HCT116 (cell line): ENCODE data around the gene TBX3. TPM values are rescaled to one million over a fixed set of nuclear protein-coding genes. Genes with fewer than 3 reads are reported as not detected.

Experiments used
- ATAC-seq: fragments of 200-7000 bp; cut with Tn5 transposase; 2 replicates; pipeline ENCODE4 v1.9.1; 2020; ENCODE audit warnings: mild to moderate bottlenecking, moderate library complexity
- BruUV-seq: library from RNA; stranded (reverse); fragments of 400-500 nt; replicated peaks from 2 replicates; lab custom pipeline; 2021; lab: Mats Ljungman, UMichigan
- CTCF ChIA-PET: fragments of 300-600 bp; sonication (Branson Sonifier 250); formaldehyde crosslinking; loops from one replicate; lab custom pipeline; 2021; ENCODE audit warnings: antibody characterized with exemption; lab: Charles Lee
- POLR2A ChIA-PET: fragments of 300-600, 350-600 bp; sonication (Branson Sonifier 250); formaldehyde crosslinking; loops from one replicate; lab custom pipeline; 2021; ENCODE audit warnings: antibody characterized with exemption; lab: Charles Lee
- RAD21 ChIA-PET, 2 experiments: fragments of 300-600 bp; sonication (Branson Sonifier 250); formaldehyde crosslinking; loops; one replicate each; lab custom pipeline; 2023; ENCODE audit warnings: low total read pairs in 2 of 2; ENCODE audit not compliant: uncharacterized antibody in 2 of 2, unreplicated experiment in 2 of 2, low non-redundant PET in 1 of 2; lab: Charles Lee
- DNase-seq: peaks from one replicate; pipeline ENCODE4 v3.0.0-alpha.2; 2010; ENCODE audit warnings: low read depth, low spot score
- H2AFZ ChIP-seq: fragments of 200-600 bp; shearing (Covaris generic), sonication (generic); 2 replicates; pipeline ENCODE4 v1.6.1; 2017; ENCODE audit warnings: low read depth, mixed run types, mixed read lengths, antibody characterized with exemption, low read length; ENCODE audit not compliant: poor library complexity, severe bottlenecking
- H3K27ac ChIP-seq: 2 replicates; pipeline ENCODE4 v1.5.1; 2012; ENCODE audit warnings: low read depth, low read length
- H3K27me3 ChIP-seq: fragments of 200-600 bp; sonication (generic); 2 replicates; pipeline ENCODE4 v1.6.1; 2016; ENCODE audit warnings: mixed run types, low read length, mixed read lengths; ENCODE audit not compliant: insufficient read depth
- H3K36me3 ChIP-seq, 2 experiments: fragments of 200-500 bp in 1 of 2; fragments of 200-600 bp in 1 of 2; sonication (Bioruptor generic) in 1 of 2; sonication (generic) in 1 of 2; 2 replicates each; pipeline versions ENCODE4 v1.5.1 to v1.6.1; 2014 to 2016; ENCODE audit warnings: low read length in 2 of 2, inconsistent platforms in 1 of 2, mixed read lengths in 1 of 2, mixed run types in 1 of 2; ENCODE audit not compliant: insufficient read depth in 2 of 2, control insufficient read depth in 1 of 2
- H3K4me1 ChIP-seq, 2 experiments: fragments of 200-600 bp in 1 of 2; sonication (generic) in 1 of 2; 2 replicates each; pipeline versions ENCODE4 v1.5.1 to v1.6.1; 2012 to 2017; ENCODE audit warnings: low read length in 2 of 2, inconsistent platforms in 1 of 2, mild to moderate bottlenecking in 1 of 2, mixed read lengths in 1 of 2, mixed run types in 1 of 2, moderate library complexity in 1 of 2; ENCODE audit not compliant: insufficient read depth in 2 of 2, control insufficient read depth in 1 of 2
- H3K4me2 ChIP-seq: fragments of 200-600 bp; sonication (generic); 2 replicates; pipeline ENCODE4 v1.6.1; 2017; ENCODE audit warnings: mixed run types, low read length, mixed read lengths
- H3K4me3 ChIP-seq, 2 experiments: fragments of 200-600 bp in 1 of 2; sonication (generic) in 1 of 2; replicated peaks in 1 of 2; 2 replicates each; pipeline ENCODE4 v1.5.1; 2011 to 2016; ENCODE audit warnings: low read length in 2 of 2, control low read depth in 1 of 2, low read depth in 1 of 2, mild to moderate bottlenecking in 1 of 2, mixed read lengths in 1 of 2, mixed run types in 1 of 2
- H3K79me2 ChIP-seq: fragments of 200-600 bp; sonication (generic); 2 replicates; pipeline ENCODE4 v1.6.1; 2017; ENCODE audit warnings: mild to moderate bottlenecking, mixed run types, low read length, moderate library complexity, mixed read lengths; ENCODE audit not compliant: insufficient read depth
- H3K9ac ChIP-seq: fragments of 200-600 bp; sonication (generic); 2 replicates; pipeline ENCODE4 v1.6.1; 2016; ENCODE audit warnings: low read length, mixed read lengths
- H3K9me2 ChIP-seq: fragments of 200-600 bp; sonication (generic), shearing (Covaris generic); 2 replicates; pipeline ENCODE4 v1.6.1; 2017; ENCODE audit warnings: mixed run types, mild to moderate bottlenecking, moderate library complexity; ENCODE audit not compliant: insufficient read depth
- H3K9me3 ChIP-seq, 2 experiments: fragments of 200-500 bp in 1 of 2; fragments of 200-600 bp in 1 of 2; sonication (Bioruptor generic) in 1 of 2; sonication (generic) in 1 of 2; 2 replicates each; pipeline ENCODE4 v1.6.1; 2014 to 2017; ENCODE audit warnings: low read length in 2 of 2, mixed read lengths in 2 of 2, inconsistent platforms in 1 of 2, low read depth in 1 of 2, mild to moderate bottlenecking in 1 of 2, mixed run types in 1 of 2, moderate library complexity in 1 of 2; ENCODE audit not compliant: control insufficient read depth in 1 of 2, insufficient read depth in 1 of 2
- H4K20me1 ChIP-seq: fragments of 200-600 bp; sonication (generic), shearing (Covaris generic); 2 replicates; pipeline ENCODE4 v1.6.1; 2017; ENCODE audit warnings: mixed run types, mild to moderate bottlenecking, moderate library complexity; ENCODE audit not compliant: insufficient read depth
- CBX3 ChIP-seq: IDR thresholded peaks from 2 replicates; pipeline ENCODE4 v1.6.1; 2012; ENCODE audit warnings: low read depth
- CEBPB ChIP-seq: IDR thresholded peaks from 2 replicates; pipeline ENCODE4 v1.6.1; 2012; ENCODE audit warnings: low read depth
- EZH2 ChIP-seq: fragments of 200-600 bp; sonication (generic); IDR thresholded peaks from 2 replicates; pipeline ENCODE4 v1.6.1; 2017; ENCODE audit warnings: antibody characterized with exemption, mixed run types
- JUND ChIP-seq: IDR thresholded peaks from 2 replicates; pipeline ENCODE4 v1.6.1; 2012
- POLR2A ChIP-seq: IDR thresholded peaks from 2 replicates; pipeline ENCODE4 v1.7.0; 2011; ENCODE audit warnings: borderline replicate concordance; ENCODE audit not compliant: insufficient read depth, insufficient read length; ENCODE audit errors: extremely low read depth
- POLR2AphosphoS5 ChIP-seq: IDR thresholded peaks from 2 replicates; pipeline ENCODE4 v1.6.1; 2011; ENCODE audit warnings: mild to moderate bottlenecking, low read depth, low read length, moderate library complexity
- TCF7L2 ChIP-seq: IDR thresholded peaks from 2 replicates; pipeline ENCODE4 v1.7.0; 2011; ENCODE audit warnings: borderline replicate concordance, inconsistent platforms; ENCODE audit not compliant: insufficient read depth, insufficient read length; ENCODE audit errors: extremely low read depth
- ZFX ChIP-seq: fragments of 450-650 bp; IDR thresholded peaks from 2 replicates; pipeline ENCODE4 v1.6.1; 2017
- ZNF274 ChIP-seq: fragments of 200-500 bp; sonication (Bioruptor generic); IDR thresholded peaks from 2 replicates; pipeline ENCODE4 v1.6.1; 2014; ENCODE audit warnings: mild to moderate bottlenecking, low read depth, low read length, inconsistent platforms
- intact Hi-C: fragments of 100-400 bp; cut with micrococcal nuclease; formaldehyde crosslinking; loops from 2 replicates; pipeline ENCODE4 v1.10.0; 2022
- total RNA-seq: library from RNA; stranded (reverse); gene quantifications from one replicate; pipeline ENCODE4 v1.2.1, GENCODE V29; 2021; ENCODE audit not compliant: unreplicated experiment
- TF ChIP-seq, protein P1 (sequence below), 3 experiments: fragments of 200-600 bp in 1 of 3; sonication (generic) in 1 of 3; IDR thresholded peaks in 2 of 3; conservative IDR thresholded peaks in 1 of 3; 2 replicates each; pipeline ENCODE4 v1.5.1; 2012 to 2017; ENCODE audit warnings: low read depth in 2 of 3, low read length in 2 of 3, antibody characterized with exemption in 1 of 3, borderline replicate concordance in 1 of 3, control low read depth in 1 of 3, mild to moderate bottlenecking in 1 of 3, mixed read lengths in 1 of 3, mixed run types in 1 of 3, moderate library complexity in 1 of 3; ENCODE audit not compliant: insufficient read depth in 1 of 3

Gene TBX3
- total RNA-seq, 1 experiment from 2014 or later, result 12.8 TPM

DNA sequence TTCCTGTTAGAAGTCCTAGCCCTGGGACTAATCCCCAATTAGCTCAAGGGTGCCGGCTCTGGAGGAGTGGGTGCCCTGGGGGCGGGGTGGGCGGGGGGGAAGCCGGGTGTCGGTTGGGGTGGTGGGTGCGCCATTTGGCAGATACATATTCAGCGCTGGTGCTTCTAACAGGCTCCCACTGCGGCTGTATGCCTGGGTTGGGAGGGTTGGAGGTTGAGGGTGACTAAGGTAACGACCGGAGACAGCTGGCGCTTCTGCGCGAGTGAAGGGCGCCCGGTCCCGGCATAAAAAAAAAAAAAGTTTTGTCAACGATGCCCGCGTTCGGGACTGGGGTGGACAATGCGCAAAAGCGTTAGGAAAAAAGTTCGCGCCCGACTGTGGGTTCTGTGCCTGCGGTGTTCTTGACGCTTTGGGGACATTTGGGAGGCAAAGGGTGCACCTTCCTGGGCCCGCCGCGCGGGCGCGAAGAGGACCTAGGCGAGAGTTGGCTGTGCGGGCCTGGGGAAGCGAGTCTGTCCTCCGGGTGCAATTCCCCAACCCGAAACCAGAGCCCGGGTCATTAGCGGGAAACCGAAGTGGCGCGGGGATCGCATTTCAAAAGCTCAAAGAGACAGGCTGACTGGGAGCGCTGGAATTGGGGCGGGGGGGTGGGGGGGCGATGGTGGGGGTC lies 19.2 kb downstream of the TBX3 start:
- Histone ChIP-seq H3K9me3 (no peaks in the 10 kb centered on the region), H3K9me2 (no peaks in the 10 kb centered on the region), H3K4me2 (no peak overlapping the region), H3K27ac (no peak overlapping the region)
- no TSS peak for BruUV-seq
- CTCF ChIA-PET, result interaction anchor here (0.6 kb wide), 1 partner anchor 933 kb away, joined by 3 read pairs; no protein-coding TSS in a partner anchor
- TF ChIP-seq POLR2AphosphoS5 (no peak), ZFX (no peak), CBX3 (no peak), EZH2 (no peak), POLR2A (no peak), ZNF274 (no peak), JUND (no peak), TCF7L2 (no peak), CEBPB (no peak)
- TF ChIP-seq, protein P1, sequence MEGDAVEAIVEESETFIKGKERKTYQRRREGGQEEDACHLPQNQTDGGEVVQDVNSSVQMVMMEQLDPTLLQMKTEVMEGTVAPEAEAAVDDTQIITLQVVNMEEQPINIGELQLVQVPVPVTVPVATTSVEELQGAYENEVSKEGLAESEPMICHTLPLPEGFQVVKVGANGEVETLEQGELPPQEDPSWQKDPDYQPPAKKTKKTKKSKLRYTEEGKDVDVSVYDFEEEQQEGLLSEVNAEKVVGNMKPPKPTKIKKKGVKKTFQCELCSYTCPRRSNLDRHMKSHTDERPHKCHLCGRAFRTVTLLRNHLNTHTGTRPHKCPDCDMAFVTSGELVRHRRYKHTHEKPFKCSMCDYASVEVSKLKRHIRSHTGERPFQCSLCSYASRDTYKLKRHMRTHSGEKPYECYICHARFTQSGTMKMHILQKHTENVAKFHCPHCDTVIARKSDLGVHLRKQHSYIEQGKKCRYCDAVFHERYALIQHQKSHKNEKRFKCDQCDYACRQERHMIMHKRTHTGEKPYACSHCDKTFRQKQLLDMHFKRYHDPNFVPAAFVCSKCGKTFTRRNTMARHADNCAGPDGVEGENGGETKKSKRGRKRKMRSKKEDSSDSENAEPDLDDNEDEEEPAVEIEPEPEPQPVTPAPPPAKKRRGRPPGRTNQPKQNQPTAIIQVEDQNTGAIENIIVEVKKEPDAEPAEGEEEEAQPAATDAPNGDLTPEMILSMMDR (IDR thresholded peaks at IDR 0.05 in 2 of 3, conservative IDR thresholded peaks at IDR 0.05 in 1 of 3; ENCODE audit: borderline replicate concordance in 1 of 3, insufficient read depth in 1 of 3, low read depth in 2 of 3, low read length in 2 of 3), result no peak
- TF ChIP-seq, all 23 proteins: peak for 0
- intact Hi-C loops, result loop anchor here (5.0 to 10.0 kb wide), 4 partner anchors 500 to 1108 kb away; no protein-coding TSS in a partner anchor
- Histone ChIP-seq H2AFZ (no peak overlapping the region), H4K20me1 (no peaks in the 10 kb centered on the region), H3K9ac (no peak overlapping the region), H3K4me1 (peaks cover 2 to 22% of the 10 kb centered on the region in 2 experiments; a peak in 3 of 4 replicates), H3K79me2 (no peaks in the 10 kb centered on the region), H3K36me3 (no peaks in the 10 kb centered on the region), H3K27me3 (no peaks in the 10 kb centered on the region), H3K4me3 (no peak overlapping the region)
- POLR2A ChIA-PET, result interaction anchor here (1.4 kb wide), 1 partner anchor 19 kb away, joined by 3 read pairs; the partner anchor contains the start of gene TBX3
- ATAC-seq (no peak), DNase-seq (no peak)
- RAD21 ChIA-PET, result interaction anchor here in 1 of 2 experiments (0.6 kb wide), 1 partner anchor 1193 kb away, joined by 6 read pairs; no protein-coding TSS in a partner anchor
